HEK293 (cell line): ENCODE measurements around the gene CA5B.

Experiments
- KLF7 ChIP-seq: fragments of 450-650 bp; formaldehyde crosslinking; IDR thresholded peaks from 2 replicates; pipeline ENCODE4 v1.5.1; 2016; ENCODE audit warnings: missing biosample characterization, missing genetic modification characterization, borderline replicate concordance
- SETDB1 ChIP-seq: IDR thresholded peaks from one replicate; pipeline ENCODE4 v1.6.1; 2017; ENCODE audit warnings: mild to moderate bottlenecking, low read length, moderate library complexity, mixed read lengths; ENCODE audit not compliant: insufficient read length
- ZNF24 ChIP-seq: fragments of 450-650 bp; formaldehyde crosslinking; IDR thresholded peaks from 2 replicates; pipeline ENCODE4 v1.5.1; 2016; ENCODE audit warnings: missing biosample characterization, missing genetic modification characterization
- ZNF501 ChIP-seq: fragments of 450-650 bp; formaldehyde crosslinking; IDR thresholded peaks from 2 replicates; pipeline ENCODE4 v1.5.1; 2016; ENCODE audit warnings: missing biosample characterization, missing genetic modification characterization
- ZNF639 ChIP-seq: fragments of 450-650 bp; formaldehyde crosslinking; IDR thresholded peaks from 2 replicates; pipeline ENCODE4 v1.5.1; 2016; ENCODE audit warnings: missing biosample characterization, missing genetic modification characterization
- ZNF704 ChIP-seq: fragments of 450-650 bp; formaldehyde crosslinking; IDR thresholded peaks from 2 replicates; pipeline ENCODE4 v1.5.1; 2016; ENCODE audit warnings: missing biosample characterization, missing genetic modification characterization
- ZSCAN30 ChIP-seq: fragments of 450-650 bp; IDR thresholded peaks from 2 replicates; pipeline ENCODE4 v1.5.1; 2018; ENCODE audit warnings: missing biosample characterization, mild to moderate bottlenecking, missing genetic modification characterization, moderate library complexity
- TF ChIP-seq, protein P1 (sequence below): fragments of 450-650 bp; formaldehyde crosslinking; IDR thresholded peaks from 2 replicates; pipeline ENCODE4 v1.5.1; 2016; ENCODE audit warnings: missing biosample characterization, missing genetic modification characterization
- TF ChIP-seq, protein P2 (sequence below): fragments of 450-650 bp; formaldehyde crosslinking; IDR thresholded peaks from 2 replicates; pipeline ENCODE4 v1.5.1; 2016; ENCODE audit warnings: missing biosample characterization, missing genetic modification characterization
- TF ChIP-seq, protein P3 (sequence below): fragments of 450-650 bp; formaldehyde crosslinking; IDR thresholded peaks from 2 replicates; pipeline ENCODE4 v1.5.1; 2016; ENCODE audit warnings: missing biosample characterization, missing genetic modification characterization

DNA sequence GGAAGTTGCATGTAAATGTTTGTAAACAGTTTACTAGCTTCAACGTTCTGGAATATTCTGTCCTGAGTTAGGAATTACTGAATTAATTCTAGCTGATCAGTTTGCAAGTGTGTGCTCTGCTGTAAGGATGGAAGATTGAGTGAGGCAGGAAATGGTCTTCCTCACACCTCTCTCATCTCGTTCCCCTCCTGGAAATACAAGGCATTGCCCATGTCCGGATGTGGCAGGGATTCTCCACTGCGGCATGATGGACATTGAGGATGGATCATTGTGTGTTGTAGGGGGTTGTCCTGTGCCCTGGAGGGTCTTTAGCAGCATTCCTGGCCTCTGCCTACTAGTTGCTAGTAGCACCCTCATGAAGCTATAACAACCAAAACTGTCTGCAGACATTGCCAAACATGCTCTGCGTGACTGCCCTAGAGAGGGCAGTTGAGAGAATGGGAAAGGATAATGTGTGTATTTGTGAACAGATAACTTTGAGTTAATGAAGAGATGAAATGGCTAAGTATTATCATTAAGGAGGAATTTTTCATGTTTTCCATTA, 12.6 kb downstream of the CA5B start:
- TF ChIP-seq ZNF24 (tag by site-specific recombination), result no peak
- TF ChIP-seq ZNF639 (tag by site-specific recombination), result no peak
- TF ChIP-seq, protein P1, sequence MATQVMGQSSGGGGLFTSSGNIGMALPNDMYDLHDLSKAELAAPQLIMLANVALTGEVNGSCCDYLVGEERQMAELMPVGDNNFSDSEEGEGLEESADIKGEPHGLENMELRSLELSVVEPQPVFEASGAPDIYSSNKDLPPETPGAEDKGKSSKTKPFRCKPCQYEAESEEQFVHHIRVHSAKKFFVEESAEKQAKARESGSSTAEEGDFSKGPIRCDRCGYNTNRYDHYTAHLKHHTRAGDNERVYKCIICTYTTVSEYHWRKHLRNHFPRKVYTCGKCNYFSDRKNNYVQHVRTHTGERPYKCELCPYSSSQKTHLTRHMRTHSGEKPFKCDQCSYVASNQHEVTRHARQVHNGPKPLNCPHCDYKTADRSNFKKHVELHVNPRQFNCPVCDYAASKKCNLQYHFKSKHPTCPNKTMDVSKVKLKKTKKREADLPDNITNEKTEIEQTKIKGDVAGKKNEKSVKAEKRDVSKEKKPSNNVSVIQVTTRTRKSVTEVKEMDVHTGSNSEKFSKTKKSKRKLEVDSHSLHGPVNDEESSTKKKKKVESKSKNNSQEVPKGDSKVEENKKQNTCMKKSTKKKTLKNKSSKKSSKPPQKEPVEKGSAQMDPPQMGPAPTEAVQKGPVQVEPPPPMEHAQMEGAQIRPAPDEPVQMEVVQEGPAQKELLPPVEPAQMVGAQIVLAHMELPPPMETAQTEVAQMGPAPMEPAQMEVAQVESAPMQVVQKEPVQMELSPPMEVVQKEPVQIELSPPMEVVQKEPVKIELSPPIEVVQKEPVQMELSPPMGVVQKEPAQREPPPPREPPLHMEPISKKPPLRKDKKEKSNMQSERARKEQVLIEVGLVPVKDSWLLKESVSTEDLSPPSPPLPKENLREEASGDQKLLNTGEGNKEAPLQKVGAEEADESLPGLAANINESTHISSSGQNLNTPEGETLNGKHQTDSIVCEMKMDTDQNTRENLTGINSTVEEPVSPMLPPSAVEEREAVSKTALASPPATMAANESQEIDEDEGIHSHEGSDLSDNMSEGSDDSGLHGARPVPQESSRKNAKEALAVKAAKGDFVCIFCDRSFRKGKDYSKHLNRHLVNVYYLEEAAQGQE, result no peak
- TF ChIP-seq, protein P2, sequence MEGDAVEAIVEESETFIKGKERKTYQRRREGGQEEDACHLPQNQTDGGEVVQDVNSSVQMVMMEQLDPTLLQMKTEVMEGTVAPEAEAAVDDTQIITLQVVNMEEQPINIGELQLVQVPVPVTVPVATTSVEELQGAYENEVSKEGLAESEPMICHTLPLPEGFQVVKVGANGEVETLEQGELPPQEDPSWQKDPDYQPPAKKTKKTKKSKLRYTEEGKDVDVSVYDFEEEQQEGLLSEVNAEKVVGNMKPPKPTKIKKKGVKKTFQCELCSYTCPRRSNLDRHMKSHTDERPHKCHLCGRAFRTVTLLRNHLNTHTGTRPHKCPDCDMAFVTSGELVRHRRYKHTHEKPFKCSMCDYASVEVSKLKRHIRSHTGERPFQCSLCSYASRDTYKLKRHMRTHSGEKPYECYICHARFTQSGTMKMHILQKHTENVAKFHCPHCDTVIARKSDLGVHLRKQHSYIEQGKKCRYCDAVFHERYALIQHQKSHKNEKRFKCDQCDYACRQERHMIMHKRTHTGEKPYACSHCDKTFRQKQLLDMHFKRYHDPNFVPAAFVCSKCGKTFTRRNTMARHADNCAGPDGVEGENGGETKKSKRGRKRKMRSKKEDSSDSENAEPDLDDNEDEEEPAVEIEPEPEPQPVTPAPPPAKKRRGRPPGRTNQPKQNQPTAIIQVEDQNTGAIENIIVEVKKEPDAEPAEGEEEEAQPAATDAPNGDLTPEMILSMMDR (tag by site-specific recombination), result no peak
- TF ChIP-seq ZNF501, result no peak
- no peak for TF ChIP-seq ZSCAN30 (tag by site-specific recombination)
- no peak for TF ChIP-seq ZNF704 (tag by site-specific recombination)
- TF ChIP-seq, protein P3, sequence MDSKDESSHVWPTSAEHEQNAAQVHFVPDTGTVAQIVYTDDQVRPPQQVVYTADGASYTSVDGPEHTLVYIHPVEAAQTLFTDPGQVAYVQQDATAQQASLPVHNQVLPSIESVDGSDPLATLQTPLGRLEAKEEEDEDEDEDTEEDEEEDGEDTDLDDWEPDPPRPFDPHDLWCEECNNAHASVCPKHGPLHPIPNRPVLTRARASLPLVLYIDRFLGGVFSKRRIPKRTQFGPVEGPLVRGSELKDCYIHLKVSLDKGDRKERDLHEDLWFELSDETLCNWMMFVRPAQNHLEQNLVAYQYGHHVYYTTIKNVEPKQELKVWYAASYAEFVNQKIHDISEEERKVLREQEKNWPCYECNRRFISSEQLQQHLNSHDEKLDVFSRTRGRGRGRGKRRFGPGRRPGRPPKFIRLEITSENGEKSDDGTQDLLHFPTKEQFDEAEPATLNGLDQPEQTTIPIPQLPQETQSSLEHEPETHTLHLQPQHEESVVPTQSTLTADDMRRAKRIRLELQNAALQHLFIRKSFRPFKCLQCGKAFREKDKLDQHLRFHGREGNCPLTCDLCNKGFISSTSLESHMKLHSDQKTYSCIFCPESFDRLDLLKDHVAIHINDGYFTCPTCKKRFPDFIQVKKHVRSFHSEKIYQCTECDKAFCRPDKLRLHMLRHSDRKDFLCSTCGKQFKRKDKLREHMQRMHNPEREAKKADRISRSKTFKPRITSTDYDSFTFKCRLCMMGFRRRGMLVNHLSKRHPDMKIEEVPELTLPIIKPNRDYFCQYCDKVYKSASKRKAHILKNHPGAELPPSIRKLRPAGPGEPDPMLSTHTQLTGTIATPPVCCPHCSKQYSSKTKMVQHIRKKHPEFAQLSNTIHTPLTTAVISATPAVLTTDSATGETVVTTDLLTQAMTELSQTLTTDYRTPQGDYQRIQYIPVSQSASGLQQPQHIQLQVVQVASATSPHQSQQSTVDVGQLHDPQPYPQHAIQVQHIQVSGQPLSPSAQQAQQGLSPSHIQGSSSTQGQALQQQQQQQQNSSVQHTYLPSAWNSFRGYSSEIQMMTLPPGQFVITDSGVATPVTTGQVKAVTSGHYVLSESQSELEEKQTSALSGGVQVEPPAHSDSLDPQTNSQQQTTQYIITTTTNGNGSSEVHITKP (tag by site-specific recombination), result peak; percentile 46; the same call in 1 of the 2 replicates
- no peak for TF ChIP-seq SETDB1
- no peak for TF ChIP-seq KLF7 (tag by site-specific recombination)
